Mesenchymal stem cell (in vitro differentiated cells and primary cell): ENCODE results near the gene RHOF.
"Not testable (repeated sequence)": the region's sequence is repeated elsewhere in the genome, so short reads cannot be mapped to it uniquely, and the experiment has no call there.

ENCODE experiments used
- DNase-seq: peaks from one replicate; pipeline ENCODE4 v3.0.0-alpha.2; 2013
- H2AFZ ChIP-seq: one replicate; pipeline ENCODE4 v1.6.1; 2013; ENCODE audit warnings: low read depth, mild to moderate bottlenecking, control low read depth, inconsistent platforms, low read length, moderate library complexity
- H2AK5ac ChIP-seq: 2 replicates; pipeline ENCODE4 v1.6.1; 2013; ENCODE audit warnings: low read length, moderate library complexity, mild to moderate bottlenecking, inconsistent platforms; ENCODE audit not compliant: severe bottlenecking
- H2BK120ac ChIP-seq: one replicate; pipeline ENCODE4 v1.6.1; 2013; ENCODE audit warnings: low read depth, mild to moderate bottlenecking, inconsistent platforms, low read length, moderate library complexity
- H2BK12ac ChIP-seq, 2 experiments: one replicate each; pipeline ENCODE4 v1.6.1; 2013; ENCODE audit warnings: inconsistent platforms in 2 of 2, low read length in 2 of 2, mild to moderate bottlenecking in 2 of 2, moderate library complexity in 2 of 2, control low read depth in 1 of 2
- H2BK15ac ChIP-seq: one replicate; pipeline ENCODE4 v1.6.1; 2013; ENCODE audit warnings: mild to moderate bottlenecking, low read depth, inconsistent platforms; ENCODE audit not compliant: poor library complexity, severe bottlenecking
- H2BK5ac ChIP-seq: 2 replicates; pipeline ENCODE4 v1.6.1; 2013; ENCODE audit warnings: low read depth, mild to moderate bottlenecking, low read length, control low read depth, inconsistent platforms; ENCODE audit not compliant: poor library complexity, severe bottlenecking
- H3K14ac ChIP-seq, 2 experiments: one replicate each; pipeline ENCODE4 v1.6.1; 2013; ENCODE audit warnings: inconsistent platforms in 2 of 2, low read length in 2 of 2, control low read depth in 1 of 2, mild to moderate bottlenecking in 1 of 2, moderate library complexity in 1 of 2
- H3K18ac ChIP-seq, 2 experiments: one replicate each; pipeline ENCODE4 v1.6.1; 2013; ENCODE audit warnings: inconsistent platforms in 2 of 2, low read length in 2 of 2, control low read depth in 1 of 2, low read depth in 1 of 2, mild to moderate bottlenecking in 1 of 2
- H3K23ac ChIP-seq, 2 experiments: one replicate each; pipeline ENCODE4 v1.6.1; 2013; ENCODE audit warnings: inconsistent platforms in 2 of 2, low read length in 2 of 2, mild to moderate bottlenecking in 2 of 2, moderate library complexity in 2 of 2, control low read depth in 1 of 2
- H3K27ac ChIP-seq: 2 replicates; pipeline ENCODE4 v1.5.1; 2013; ENCODE audit warnings: mild to moderate bottlenecking, moderate library complexity, low read length, control low read depth, inconsistent platforms; ENCODE audit not compliant: poor library complexity, severe bottlenecking
- H3K27me3 ChIP-seq, 2 experiments: 2 replicates each; pipeline versions ENCODE4 v1.6.1 to v1.7.0; 2013; ENCODE audit warnings: low read length in 2 of 2, mild to moderate bottlenecking in 2 of 2, moderate library complexity in 2 of 2, control low read depth in 1 of 2, inconsistent platforms in 1 of 2; ENCODE audit not compliant: control insufficient read depth in 1 of 2, insufficient read depth in 1 of 2
- H3K36me3 ChIP-seq, 2 experiments: 2 replicates each; pipeline versions ENCODE4 v1.6.1 to v1.7.0; 2013; ENCODE audit warnings: low read length in 2 of 2, control low read depth in 1 of 2, inconsistent platforms in 1 of 2, low read depth in 1 of 2, mild to moderate bottlenecking in 1 of 2; ENCODE audit not compliant: insufficient read depth in 2 of 2, control insufficient read depth in 1 of 2
- H3K4ac ChIP-seq, 2 experiments: one replicate each; pipeline ENCODE4 v1.6.1; 2013; ENCODE audit warnings: inconsistent platforms in 2 of 2, low read length in 2 of 2, mild to moderate bottlenecking in 2 of 2, moderate library complexity in 2 of 2, control low read depth in 1 of 2, low read depth in 1 of 2
- H3K4me1 ChIP-seq: 2 replicates; pipeline ENCODE4 v1.6.1; 2013; ENCODE audit warnings: low read depth, low read length, control low read depth; ENCODE audit not compliant: control insufficient read depth, insufficient read depth
- H3K4me2 ChIP-seq: 2 replicates; pipeline ENCODE4 v1.6.1; 2013; ENCODE audit warnings: low read length, mild to moderate bottlenecking, inconsistent platforms; ENCODE audit not compliant: poor library complexity, severe bottlenecking
- H3K4me3 ChIP-seq, 2 experiments: 2 replicates each; pipeline versions ENCODE4 v1.5.1 to v1.7.0; 2013; ENCODE audit warnings: low read length in 2 of 2, mild to moderate bottlenecking in 2 of 2, control low read depth in 1 of 2, low read depth in 1 of 2; ENCODE audit not compliant: insufficient read depth in 1 of 2
- H3K79me1 ChIP-seq: replicated peaks from 2 replicates; pipeline ENCODE4 v1.6.1; 2013; ENCODE audit warnings: mild to moderate bottlenecking, control low read depth, low read length, inconsistent platforms; ENCODE audit not compliant: poor library complexity, severe bottlenecking
- H3K9ac ChIP-seq: 2 replicates; pipeline ENCODE4 v1.7.0; 2013; ENCODE audit warnings: mild to moderate bottlenecking, low read length, moderate library complexity
- H3K9me3 ChIP-seq: 2 replicates; pipeline ENCODE4 v1.7.0; 2013; ENCODE audit warnings: mild to moderate bottlenecking, low read length; ENCODE audit not compliant: control insufficient read depth
- H4K8ac ChIP-seq: one replicate; pipeline ENCODE4 v1.6.1; 2013; ENCODE audit warnings: inconsistent platforms, mild to moderate bottlenecking, low read length, moderate library complexity
- H4K91ac ChIP-seq: one replicate; pipeline ENCODE4 v1.6.1; 2013; ENCODE audit warnings: mild to moderate bottlenecking, low read length, inconsistent platforms
- WGBS: methylation state at CpG from one replicate; pipeline ENCODE4 v1.1.7; 2013; ENCODE audit warnings: mixed read lengths; 5-methylcytosine and 5-hydroxymethylcytosine counted together

Gene RHOF

DNA sequence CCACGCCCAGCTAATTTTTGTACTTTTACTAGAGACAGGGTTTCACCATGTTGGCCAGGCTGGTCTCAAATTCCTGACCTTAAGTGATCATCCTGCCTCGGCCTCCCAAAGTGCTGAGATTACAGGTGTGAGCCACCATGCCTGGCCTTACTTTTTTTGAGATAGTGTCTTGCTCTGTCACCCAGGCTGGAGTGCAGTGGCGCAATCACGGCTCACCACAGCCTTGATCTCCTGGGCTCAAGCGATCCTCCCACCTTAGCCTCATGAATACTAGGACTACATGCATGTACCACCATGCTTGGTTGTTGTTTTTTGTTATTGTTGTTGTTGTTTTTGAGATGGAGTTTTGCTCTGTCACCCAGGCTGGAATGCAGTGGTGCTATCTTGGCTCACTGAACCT lies 47.9 kb downstream of the RHOF start:
- DNase-seq, H2AK5ac ChIP-seq, H4K8ac ChIP-seq, H3K23ac ChIP-seq, H2BK120ac ChIP-seq, H2BK15ac ChIP-seq, H3K14ac ChIP-seq, H3K9me3 ChIP-seq, H4K91ac ChIP-seq, H2BK5ac ChIP-seq, H3K27me3 ChIP-seq, H3K4ac ChIP-seq, H3K4me2 ChIP-seq, H3K18ac ChIP-seq, H3K27ac ChIP-seq, H3K9ac ChIP-seq, H2BK12ac ChIP-seq, H3K4me3 ChIP-seq, H2AFZ ChIP-seq: not testable (repeated sequence)
- Histone ChIP-seq H3K4me1 (peaks cover 17% of the 10 kb centered on the region), H3K79me1 (peaks cover 28% of the 10 kb centered on the region), H3K36me3 (peaks cover 21 to 28% of the 10 kb centered on the region in 2 experiments)
- WGBS = 96% methylated on average over 5 of the region's 5 CpGs

DNA sequence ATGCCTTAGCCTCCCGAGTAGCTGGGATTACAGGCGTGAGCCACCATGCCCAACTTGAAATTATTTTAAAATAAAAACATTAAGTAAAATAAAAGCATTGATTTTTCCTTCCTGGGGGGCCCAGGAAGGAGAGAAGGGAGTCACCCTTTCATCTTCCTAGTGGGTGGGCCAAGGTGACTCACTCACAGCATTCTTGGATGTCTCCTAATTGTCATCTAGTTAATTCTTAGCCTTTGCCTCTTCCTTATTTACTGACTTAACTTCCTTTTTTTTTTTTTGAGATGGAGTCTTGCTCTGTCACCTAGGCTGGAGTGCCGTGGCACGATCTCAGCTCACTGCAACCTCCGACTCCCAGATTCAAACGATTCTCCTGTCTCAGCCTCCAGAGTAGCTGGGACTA lies 51.7 kb downstream of the RHOF start:
- H3K4me1 ChIP-seq = peaks cover 6% of the 10 kb centered on the region
- H2BK12ac ChIP-seq = no peak overlapping the region
- H3K36me3 ChIP-seq = peaks cover 5 to 17% of the 10 kb centered on the region in 2 experiments
- no peak overlapping the region for H2AFZ ChIP-seq
- no peak overlapping the region for H2BK120ac ChIP-seq
- no peak overlapping the region for H2BK5ac ChIP-seq
- H3K27me3 ChIP-seq = no peaks in the 10 kb centered on the region
- H3K23ac ChIP-seq = no peak overlapping the region
- H4K91ac ChIP-seq = no peak overlapping the region
- H3K79me1 ChIP-seq = peaks cover 30% of the 10 kb centered on the region
- no peak overlapping the region for H3K4me3 ChIP-seq
- H2BK15ac ChIP-seq = no peak overlapping the region
- no peak for DNase-seq
- H3K9me3 ChIP-seq = no peaks in the 10 kb centered on the region
- no peak overlapping the region for H3K9ac ChIP-seq
- no peak overlapping the region for H3K27ac ChIP-seq
- no peak overlapping the region for H3K4me2 ChIP-seq
- no peak overlapping the region for H3K14ac ChIP-seq
- no peak overlapping the region for H4K8ac ChIP-seq
- 98% methylated on average over 4 of the region's 6 CpGs for WGBS
- no peak overlapping the region for H3K18ac ChIP-seq
- no peak overlapping the region for H3K4ac ChIP-seq
- H2AK5ac ChIP-seq = no peak overlapping the region

DNA sequence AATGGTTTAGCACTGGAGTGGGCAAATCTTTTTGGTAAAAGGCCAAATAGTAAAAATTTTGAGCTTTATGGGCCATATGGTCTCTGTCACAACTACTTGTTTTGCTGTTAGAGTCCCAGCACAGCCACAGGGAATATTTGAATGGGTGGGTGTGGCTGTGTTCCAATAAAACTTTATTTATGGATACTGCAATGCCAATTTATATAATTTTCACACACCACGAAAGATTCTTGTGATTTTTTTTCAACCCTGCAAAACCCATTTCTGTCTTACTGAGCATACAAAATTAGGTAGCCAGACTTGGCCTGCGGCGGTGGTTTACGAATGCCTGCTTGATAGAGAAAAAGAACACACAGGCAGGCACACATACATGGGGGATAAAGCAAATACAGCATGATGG lies 52.6 kb downstream of the RHOF start:
- Histone ChIP-seq H3K4me1 (peaks cover 6% of the 10 kb centered on the region), H3K27ac (no peak overlapping the region), H2BK15ac (no peak overlapping the region), H2BK12ac (no peak overlapping the region), H3K79me1 (peaks cover 30% of the 10 kb centered on the region), H3K36me3 (peaks cover 5 to 17% of the 10 kb centered on the region in 2 experiments), H3K27me3 (no peaks in the 10 kb centered on the region), H2BK120ac (no peak overlapping the region), H3K18ac (no peak overlapping the region), H4K8ac (no peak overlapping the region), H4K91ac (no peak overlapping the region), H3K4me3 (no peak overlapping the region), H3K23ac (no peak overlapping the region), H2AK5ac (no peak overlapping the region), H3K4ac (no peak overlapping the region), H3K9ac (no peak overlapping the region), H2BK5ac (no peak overlapping the region), H2AFZ (no peak overlapping the region), H3K9me3 (no peaks in the 10 kb centered on the region), H3K14ac (no peak overlapping the region), H3K4me2 (no peak overlapping the region)
- 100% methylated on average over 4 of the region's 4 CpGs for WGBS
- DNase-seq = no peak

DNA sequence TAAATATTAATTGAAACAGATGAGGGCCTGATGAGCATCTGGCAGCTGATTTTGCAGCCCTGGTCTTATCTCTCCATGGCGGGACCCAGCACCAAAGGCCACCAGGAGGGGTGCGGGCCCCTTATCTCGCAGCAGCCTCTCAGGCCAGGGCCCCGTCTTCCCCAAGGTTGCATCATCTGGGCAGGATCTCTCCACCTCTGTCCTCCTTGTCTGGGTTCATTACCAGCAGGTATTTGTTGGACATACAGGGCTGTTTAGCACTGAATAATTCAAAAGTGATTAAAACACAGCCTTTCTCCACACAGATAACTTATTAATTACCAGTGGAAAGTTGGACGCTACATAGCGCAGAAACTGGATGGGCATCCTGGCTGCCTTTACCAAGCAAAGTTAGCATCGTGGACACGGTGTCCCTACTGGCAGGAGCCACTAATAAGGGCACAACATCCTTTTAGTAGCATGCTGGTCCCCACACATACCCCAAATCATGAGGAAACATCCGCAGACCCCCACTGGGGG lies 55.1 kb downstream of the RHOF start:
- H3K9me3 ChIP-seq = no peaks in the 10 kb centered on the region
- no peak overlapping the region for H3K18ac ChIP-seq
- no peak overlapping the region for H2BK12ac ChIP-seq
- peaks cover 6% of the 10 kb centered on the region for H3K4me1 ChIP-seq
- no peak overlapping the region for H4K8ac ChIP-seq
- H3K23ac ChIP-seq = no peak overlapping the region
- H2BK120ac ChIP-seq = no peak overlapping the region
- no peak overlapping the region for H3K27ac ChIP-seq
- no peak overlapping the region for H3K4me2 ChIP-seq
- H3K36me3 ChIP-seq = peaks cover 0 to under 1% of the 10 kb centered on the region in 2 experiments
- no peaks in the 10 kb centered on the region for H3K27me3 ChIP-seq
- no peak overlapping the region for H2AK5ac ChIP-seq
- H2BK5ac ChIP-seq = no peak overlapping the region
- H3K4ac ChIP-seq = no peak overlapping the region
- H3K9ac ChIP-seq = no peak overlapping the region
- DNase-seq = no peak
- WGBS = 98% methylated on average over 7 of the region's 9 CpGs
- H3K79me1 ChIP-seq = peaks cover 17% of the 10 kb centered on the region
- no peak overlapping the region for H3K4me3 ChIP-seq
- no peak overlapping the region for H2BK15ac ChIP-seq
- no peak overlapping the region for H4K91ac ChIP-seq
- no peak overlapping the region for H2AFZ ChIP-seq
- no peak overlapping the region for H3K14ac ChIP-seq
